ENCODE measurements around the gene CR1. TPM values are rescaled to one million over a fixed set of nuclear protein-coding genes. Genes with fewer than 3 reads are reported as not detected.

CR1 gene
- total RNA-seq, 1 donor from 2014 or later: not detected

GRCh38 chr1:207463571-207463970 is 32.4 kb upstream of the CR1 start:
- no peak overlapping the region for H3K4me3 Mint-ChIP-seq (ENCODE audit: unreplicated experiment)
- peaks cover 16% of the 10 kb centered on the region for H3K27me3 Mint-ChIP-seq (ENCODE audit: low read depth)
- TF ChIP-seq CTCF (IDR thresholded peaks at IDR 0.05): no peak
- H3K36me3 Mint-ChIP-seq (ENCODE audit: low read depth): no peaks in the 10 kb centered on the region
- H3K9me3 Mint-ChIP-seq (ENCODE audit: low read depth): no peaks in the 10 kb centered on the region
- no peak for DNase-seq (ENCODE audit: low spot score)
- H3K27ac Mint-ChIP-seq (ENCODE audit: unreplicated experiment): no peak overlapping the region
- H3K4me1 Mint-ChIP-seq (ENCODE audit: low read depth): no peaks in the 10 kb centered on the region

- H3K27ac Mint-ChIP-seq (ENCODE audit: unreplicated experiment): no peak overlapping the region
- no peak for TF ChIP-seq CTCF (IDR thresholded peaks at IDR 0.05)
- no peaks in the 10 kb centered on the region for H3K9me3 Mint-ChIP-seq (ENCODE audit: low read depth)
- H3K4me3 Mint-ChIP-seq (ENCODE audit: unreplicated experiment): no peak overlapping the region
- no peaks in the 10 kb centered on the region for H3K36me3 Mint-ChIP-seq (ENCODE audit: low read depth)
- no peaks in the 10 kb centered on the region for H3K4me1 Mint-ChIP-seq (ENCODE audit: low read depth)
- DNase-seq (ENCODE audit: low spot score): no peak
- H3K27me3 Mint-ChIP-seq (ENCODE audit: low read depth): peaks cover 8% of the 10 kb centered on the region
Observed at GRCh38 chr1:207470927-207471326, 25.0 kb upstream of the CR1 start.

- Mint-ChIP-seq H3K4me3 (ENCODE audit: unreplicated experiment) (no peak overlapping the region), H3K36me3 (ENCODE audit: low read depth) (no peaks in the 10 kb centered on the region), H3K4me1 (ENCODE audit: low read depth) (no peaks in the 10 kb centered on the region), H3K27ac (ENCODE audit: unreplicated experiment) (no peak overlapping the region), H3K27me3 (ENCODE audit: low read depth) (peaks cover 11% of the 10 kb centered on the region), H3K9me3 (ENCODE audit: low read depth) (no peaks in the 10 kb centered on the region)
- no peak for DNase-seq (ENCODE audit: low spot score)
- TF ChIP-seq CTCF (IDR thresholded peaks at IDR 0.05): no peak
Observed at GRCh38 chr1:207474210-207474609, 21.7 kb upstream of the CR1 start.

GRCh38 chr1:207486198-207486597 is 9.8 kb upstream of the CR1 start:
- Mint-ChIP-seq H3K9me3 (ENCODE audit: low read depth) (no peaks in the 10 kb centered on the region), H3K27me3 (ENCODE audit: low read depth) (peaks cover 33% of the 10 kb centered on the region), H3K4me1 (ENCODE audit: low read depth) (no peaks in the 10 kb centered on the region), H3K27ac (ENCODE audit: unreplicated experiment) (no peak overlapping the region), H3K36me3 (ENCODE audit: low read depth) (no peaks in the 10 kb centered on the region), H3K4me3 (ENCODE audit: unreplicated experiment) (no peak overlapping the region)
- no peak for TF ChIP-seq CTCF (IDR thresholded peaks at IDR 0.05)
- no peak for DNase-seq (ENCODE audit: low spot score)

GRCh38 chr1:207487636-207488035 is 8.3 kb upstream of the CR1 start:
- DNase-seq (ENCODE audit: low spot score): no peak
- Mint-ChIP-seq H3K27ac (ENCODE audit: unreplicated experiment) (no peak overlapping the region), H3K4me3 (ENCODE audit: unreplicated experiment) (no peak overlapping the region), H3K27me3 (ENCODE audit: low read depth) (peaks cover 33% of the 10 kb centered on the region), H3K4me1 (ENCODE audit: low read depth) (no peaks in the 10 kb centered on the region), H3K36me3 (ENCODE audit: low read depth) (no peaks in the 10 kb centered on the region), H3K9me3 (ENCODE audit: low read depth) (no peaks in the 10 kb centered on the region)
- TF ChIP-seq CTCF (IDR thresholded peaks at IDR 0.05): no peak
